Mesendoderm (in vitro differentiated cells): Measurements from ENCODE around the gene SPOCK1.

ENCODE experiments used
- DNase-seq: peaks from one replicate; pipeline ENCODE4 v3.0.0; 2013
- H2AK5ac ChIP-seq: 2 replicates; pipeline ENCODE4 v1.6.1; 2013; ENCODE audit warnings: low read length, inconsistent platforms
- H2BK120ac ChIP-seq: 2 replicates; pipeline ENCODE4 v1.6.1; 2013; ENCODE audit warnings: low read depth, mild to moderate bottlenecking, low read length, moderate library complexity, mixed read lengths
- H2BK15ac ChIP-seq: replicated peaks from 2 replicates; pipeline ENCODE4 v1.6.1; 2013; ENCODE audit warnings: low read depth, mild to moderate bottlenecking, moderate library complexity
- H2BK5ac ChIP-seq: 2 replicates; pipeline ENCODE4 v1.6.1; 2013; ENCODE audit warnings: low read length, inconsistent platforms
- H3K18ac ChIP-seq: 2 replicates; pipeline ENCODE4 v1.6.1; 2013; ENCODE audit warnings: mild to moderate bottlenecking, low read length, mixed read lengths
- H3K23ac ChIP-seq: one replicate; pipeline ENCODE4 v1.6.1; 2013; ENCODE audit warnings: low read length
- H3K27ac ChIP-seq: 2 replicates; pipeline ENCODE4 v1.5.1; 2013; ENCODE audit warnings: low read depth, mild to moderate bottlenecking, inconsistent platforms, low read length, moderate library complexity
- H3K27me3 ChIP-seq: 2 replicates; pipeline ENCODE4 v1.6.1; 2013; ENCODE audit warnings: low read length, control low read depth, mild to moderate bottlenecking, inconsistent platforms; ENCODE audit not compliant: insufficient read depth, poor library complexity
- H3K36me3 ChIP-seq: 2 replicates; pipeline ENCODE4 v1.6.1; 2013; ENCODE audit warnings: low read length, inconsistent platforms; ENCODE audit not compliant: control insufficient read depth, insufficient read depth
- H3K4ac ChIP-seq: one replicate; pipeline ENCODE4 v1.6.1; 2013; ENCODE audit warnings: low read depth, mild to moderate bottlenecking, low read length, moderate library complexity
- H3K4me1 ChIP-seq: 2 replicates; pipeline ENCODE4 v1.6.1; 2013; ENCODE audit warnings: low read depth, low read length, inconsistent platforms; ENCODE audit not compliant: control insufficient read depth
- H3K4me2 ChIP-seq: 2 replicates; pipeline ENCODE4 v1.6.1; 2013; ENCODE audit warnings: low read length
- H3K4me3 ChIP-seq: 2 replicates; pipeline ENCODE4 v1.5.1; 2013; ENCODE audit warnings: mild to moderate bottlenecking, low read length
- H3K56ac ChIP-seq: one replicate; pipeline ENCODE4 v1.6.1; 2013; ENCODE audit warnings: low read length
- H3K79me1 ChIP-seq: 2 replicates; pipeline ENCODE4 v1.6.1; 2013; ENCODE audit warnings: low read length, inconsistent platforms
- H3K79me2 ChIP-seq: 2 replicates; pipeline ENCODE4 v1.6.1; 2013; ENCODE audit warnings: mild to moderate bottlenecking, low read length; ENCODE audit not compliant: control insufficient read depth, insufficient read depth
- H3K9ac ChIP-seq: 2 replicates; pipeline ENCODE4 v1.6.1; 2013; ENCODE audit warnings: low read length, inconsistent platforms
- H4K5ac ChIP-seq: one replicate; pipeline ENCODE4 v1.6.1; 2013; ENCODE audit warnings: low read length
- H4K8ac ChIP-seq: one replicate; pipeline ENCODE4 v1.6.1; 2013; ENCODE audit warnings: low read depth, mild to moderate bottlenecking, control low read depth, low read length, moderate library complexity
- WGBS: extraction: QIAGEN DNeasy Blood & Tissue Kit; methylation state at CpG from one replicate; pipeline ENCODE4 v1.1.7; 2013; ENCODE audit warnings: low lambda C conversion rate, missing lambda C conversion rate; ENCODE audit not compliant: insufficient coverage; ENCODE audit errors: extremely low coverage; 5-methylcytosine and 5-hydroxymethylcytosine counted together

Gene SPOCK1

GRCh38 chr5:137329586-137330296, 169.4 kb downstream of the SPOCK1 start:
- H3K4me3 ChIP-seq = no peak overlapping the region
- H4K8ac ChIP-seq = no peak overlapping the region
- H3K79me2 ChIP-seq = no peaks in the 10 kb centered on the region
- H3K56ac ChIP-seq = no peak overlapping the region
- H2BK5ac ChIP-seq = no peak overlapping the region
- H3K79me1 ChIP-seq = no peaks in the 10 kb centered on the region
- no peak overlapping the region for H4K5ac ChIP-seq
- no CpG with 5 or more reads among the region's 8 CpGs for WGBS
- H3K9ac ChIP-seq = no peak overlapping the region
- H3K4me2 ChIP-seq = no peak overlapping the region
- no peak overlapping the region for H2AK5ac ChIP-seq
- H3K27me3 ChIP-seq = no peaks in the 10 kb centered on the region
- no peak overlapping the region for H3K23ac ChIP-seq
- no peak overlapping the region for H3K18ac ChIP-seq
- H2BK120ac ChIP-seq = no peak overlapping the region
- no peaks in the 10 kb centered on the region for H3K4me1 ChIP-seq
- H3K27ac ChIP-seq = no peak overlapping the region
- H3K4ac ChIP-seq = no peak overlapping the region
- H3K36me3 ChIP-seq = no peaks in the 10 kb centered on the region
- H2BK15ac ChIP-seq = no peak overlapping the region
- DNase-seq = no peak

GRCh38 chr5:137328991-137329390, 170.1 kb downstream of the SPOCK1 start:
- Histone ChIP-seq H2AK5ac (no peak overlapping the region), H3K23ac (no peak overlapping the region), H3K27me3 (no peaks in the 10 kb centered on the region), H2BK5ac (no peak overlapping the region), H4K5ac (no peak overlapping the region), H3K4me1 (no peaks in the 10 kb centered on the region), H2BK15ac (no peak overlapping the region), H3K36me3 (no peaks in the 10 kb centered on the region), H2BK120ac (no peak overlapping the region), H3K4me3 (no peak overlapping the region), H4K8ac (no peak overlapping the region), H3K9ac (no peak overlapping the region), H3K4ac (no peak overlapping the region), H3K79me1 (no peaks in the 10 kb centered on the region), H3K4me2 (no peak overlapping the region), H3K27ac (no peak overlapping the region), H3K56ac (no peak overlapping the region), H3K18ac (no peak overlapping the region), H3K79me2 (no peaks in the 10 kb centered on the region)
- no CpG with 5 or more reads among the region's 3 CpGs for WGBS
- DNase-seq = no peak

- no peaks in the 10 kb centered on the region for H3K27me3 ChIP-seq
- no CpG with 5 or more reads among the region's 9 CpGs for WGBS
- H2AK5ac ChIP-seq = no peak overlapping the region
These were observed 170.7 kb downstream of the SPOCK1 start for GRCh38 chr5:137328463-137328862.

GRCh38 chr5:137325721-137326120, 173.4 kb downstream of the SPOCK1 start:
- no peaks in the 10 kb centered on the region for H3K27me3 ChIP-seq
- no CpG with 5 or more reads among the region's 4 CpGs for WGBS
- H2BK5ac ChIP-seq = no peak overlapping the region

More at GRCh38 chr5:137328463-137328862, 170.7 kb downstream of the SPOCK1 start:
- DNase-seq = no peak
- Histone ChIP-seq H4K8ac (no peak overlapping the region), H3K23ac (no peak overlapping the region), H3K79me2 (no peaks in the 10 kb centered on the region), H2BK5ac (no peak overlapping the region), H4K5ac (no peak overlapping the region), H2BK120ac (no peak overlapping the region), H3K4me3 (no peak overlapping the region), H3K4ac (no peak overlapping the region), H3K56ac (no peak overlapping the region), H3K4me2 (no peak overlapping the region), H3K4me1 (no peaks in the 10 kb centered on the region), H3K9ac (no peak overlapping the region), H3K79me1 (no peaks in the 10 kb centered on the region), H3K18ac (no peak overlapping the region), H3K36me3 (no peaks in the 10 kb centered on the region), H3K27ac (no peak overlapping the region), H2BK15ac (no peak overlapping the region)

GRCh38 chr5:137320056-137321045, 178.8 kb downstream of the SPOCK1 start:
- Histone ChIP-seq H3K56ac (peak overlapping the region; percentile 60), H4K8ac (no peak overlapping the region), H3K4ac (no peak overlapping the region), H3K9ac (no peak overlapping the region), H2BK15ac (no peak overlapping the region), H3K27me3 (no peaks in the 10 kb centered on the region), H3K4me3 (no peak overlapping the region), H2BK5ac (no peak overlapping the region), H3K79me2 (no peaks in the 10 kb centered on the region), H3K4me2 (no peak overlapping the region), H3K36me3 (no peaks in the 10 kb centered on the region), H3K27ac (no peak overlapping the region), H2AK5ac (no peak overlapping the region), H2BK120ac (no peak overlapping the region), H3K18ac (no peak overlapping the region), H4K5ac (no peak overlapping the region), H3K4me1 (no peaks in the 10 kb centered on the region), H3K79me1 (no peaks in the 10 kb centered on the region), H3K23ac (no peak overlapping the region)
- WGBS = no CpG with 5 or more reads among the region's 3 CpGs
- peak; percentile 80 for DNase-seq

More at GRCh38 chr5:137325721-137326120, 173.4 kb downstream of the SPOCK1 start:
- no peak overlapping the region for H2BK120ac ChIP-seq
- peak overlapping the region; percentile 76 for H4K8ac ChIP-seq
- H3K79me1 ChIP-seq = no peaks in the 10 kb centered on the region
- no peak overlapping the region for H2BK15ac ChIP-seq
- H3K4me3 ChIP-seq = no peak overlapping the region
- no peak for DNase-seq
- H3K79me2 ChIP-seq = no peaks in the 10 kb centered on the region
- no peak overlapping the region for H3K23ac ChIP-seq
- H4K5ac ChIP-seq = no peak overlapping the region
- H3K4ac ChIP-seq = no peak overlapping the region
- H2AK5ac ChIP-seq = no peak overlapping the region
- H3K27ac ChIP-seq = no peak overlapping the region
- no peak overlapping the region for H3K9ac ChIP-seq
- no peaks in the 10 kb centered on the region for H3K4me1 ChIP-seq
- H3K36me3 ChIP-seq = no peaks in the 10 kb centered on the region
- no peak overlapping the region for H3K4me2 ChIP-seq
- no peak overlapping the region for H3K18ac ChIP-seq
- no peak overlapping the region for H3K56ac ChIP-seq
